ENCODE measurements around the gene PRDM16.

- TF ChIP-seq CTCF (IDR thresholded peaks at IDR 0.05) (no peak), POLR2A (IDR thresholded peaks at IDR 0.05) (no peak)
These were observed 53.3 kb downstream of the PRDM16 start for GRCh38 chr1:3122311-3122710.
